ENCODE measurements around the gene CHAF1B. TPM values are rescaled to one million over a fixed set of nuclear protein-coding genes. Genes with fewer than 3 reads are reported as not detected.

Gene CHAF1B
- total and polyA plus RNA-seq, 2 of the 8 experiments (the other 6 are each of a cell fraction or from before 2014, with no cell fraction given): 11.8 to 23.1 TPM

- no peak overlapping the region for H3K18ac ChIP-seq (ENCODE audit: extremely low read depth, low read length)
- H2AK5ac ChIP-seq (ENCODE audit: low read depth, low read length): no peak overlapping the region
- no peak overlapping the region for H3K4me2 ChIP-seq (ENCODE audit: insufficient read depth in 1 of 2, low read depth in 2 of 2, low read length in 2 of 2)
- H2BK15ac ChIP-seq (ENCODE audit: low read length): no peak overlapping the region
- no peaks in the 10 kb centered on the region for H3K4me1 ChIP-seq (replicated peaks in 1 of 4; ENCODE audit: control insufficient read depth in 3 of 4, insufficient read depth in 4 of 4, low read length in 3 of 4)
- no peak overlapping the region for H2BK20ac ChIP-seq (ENCODE audit: low read length)
- H2AFZ ChIP-seq (ENCODE audit: low read length): no peak overlapping the region
- no peaks in the 10 kb centered on the region for H3K9me3 ChIP-seq (ENCODE audit: insufficient read depth in 2 of 2, low read depth in 1 of 2, low read length in 1 of 2)
- H2BK12ac ChIP-seq (ENCODE audit: low read depth, low read length): no peak overlapping the region
- H3K27ac ChIP-seq (ENCODE audit: low read depth, low read length): no peak overlapping the region
- no peaks in the 10 kb centered on the region for H3K23me2 ChIP-seq (ENCODE audit: low read depth, low read length)
- H3K27me3 ChIP-seq (replicated peaks in 1 of 4; ENCODE audit: control insufficient read depth in 3 of 4, extremely low read depth in 1 of 4, insufficient read depth in 3 of 4, low read length in 3 of 4): no peaks in the 10 kb centered on the region
- H3K56ac ChIP-seq (replicated peaks; ENCODE audit: insufficient read length, low read depth, low read length): no peak overlapping the region
- no peaks in the 10 kb centered on the region for H3K79me1 ChIP-seq (ENCODE audit: low read depth, low read length)
- WGBS, 2 experiments (ENCODE audit: extremely low coverage in 1 of 2, insufficient coverage in 1 of 2, insufficient read length in 1 of 2, insufficient replicate concordance in 2 of 2, low coverage in 1 of 2, low lambda C conversion rate in 2 of 2, missing lambda C conversion rate in 1 of 2): 91% methylated on average over 3 of the region's 6 CpGs; no CpG with 5 or more reads in 1 of the 2 experiments
- H3K79me2 ChIP-seq (ENCODE audit: control insufficient read depth in 1 of 2, insufficient read depth in 2 of 2, low read length in 2 of 2): no peaks in the 10 kb centered on the region
- ChIA-PET POLR2A (ENCODE audit: partially characterized antibody) (interaction anchor here (0.6 kb wide), 1 partner anchor 55 kb away, joined by 4 read pairs; no protein-coding TSS in a partner anchor), CTCF (ENCODE audit: partially characterized antibody) (no interaction called here)
- no peak for DNase-seq (ENCODE audit: low read depth in 1 of 2, low spot score in 2 of 2)
- H3K9ac ChIP-seq (replicated peaks in 1 of 4; ENCODE audit: extremely low read depth in 1 of 4, low read depth in 3 of 4, low read length in 3 of 4): no peak overlapping the region
- H4K20me1 ChIP-seq (replicated peaks in 1 of 2; ENCODE audit: control insufficient read depth in 1 of 2, insufficient read depth in 2 of 2, low read length in 2 of 2): no peaks in the 10 kb centered on the region
- H2BK120ac ChIP-seq (replicated peaks; ENCODE audit: low read depth, low read length): no peak overlapping the region
- FAIRE-seq: no peak
- H2BK5ac ChIP-seq (ENCODE audit: low read depth, low read length): no peak overlapping the region
- no peak overlapping the region for H3K23ac ChIP-seq (ENCODE audit: insufficient read length)
- H4K8ac ChIP-seq (ENCODE audit: extremely low read depth, insufficient read depth, low read length): no peak overlapping the region
- no peak overlapping the region for H3K4me3 ChIP-seq (ENCODE audit: extremely low read depth in 1 of 4, insufficient read depth in 2 of 4, low read depth in 3 of 4, low read length in 4 of 4)
- no peaks in the 10 kb centered on the region for H3K36me3 ChIP-seq (ENCODE audit: control insufficient read depth in 2 of 4, insufficient read depth in 4 of 4, low read length in 3 of 4)
- no peak overlapping the region for H4K5ac ChIP-seq (ENCODE audit: insufficient read length, low read depth, low read length)
- H3K4ac ChIP-seq (replicated peaks; ENCODE audit: insufficient read length, low read depth, low read length): no peak overlapping the region
- H4K91ac ChIP-seq (replicated peaks; ENCODE audit: insufficient read length, low read length): no peak overlapping the region
- no peak overlapping the region for H3K14ac ChIP-seq (ENCODE audit: insufficient read length)
- TF ChIP-seq POLR2AphosphoS5 (IDR thresholded peaks at IDR 0.05; ENCODE audit: low read depth, low read length) (no peak), HDAC6 (IDR thresholded peaks at IDR 0.05; ENCODE audit: low read depth, low read length) (no peak), SP4 (IDR thresholded peaks at IDR 0.05; ENCODE audit: low read length) (no peak), SIX5 (IDR thresholded peaks at IDR 0.05; ENCODE audit: low read depth, low read length) (no peak), BRCA1 (IDR thresholded peaks at IDR 0.05; ENCODE audit: low read depth, low read length) (no peak), MAFK (IDR thresholded peaks at IDR 0.05; ENCODE audit: low read depth, low read length) (no peak), BCL11A (IDR thresholded peaks at IDR 0.05; ENCODE audit: low read depth in 2 of 2, low read length in 2 of 2) (no peak), RFX5 (IDR thresholded peaks at IDR 0.05; ENCODE audit: borderline replicate concordance, low read depth, low read length) (no peak), ATF3 (IDR thresholded peaks at IDR 0.05; ENCODE audit: insufficient read depth, low read depth, low read length) (no peak), FOSL1 (IDR thresholded peaks at IDR 0.05; ENCODE audit: insufficient read depth, low read depth, low read length) (no peak), RNF2 (IDR thresholded peaks at IDR 0.05; ENCODE audit: borderline replicate concordance, low read depth, low read length, missing control alignments, poor library complexity, severe bottlenecking) (no peak), TAF1 (IDR thresholded peaks at IDR 0.05; ENCODE audit: low read depth, low read length) (no peak), KDM4A (IDR thresholded peaks at IDR 0.05; ENCODE audit: low read depth, low read length, severe bottlenecking) (no peak), POLR2A (IDR thresholded peaks at IDR 0.05; ENCODE audit: control extremely low read depth in 1 of 2, low read depth in 2 of 2, low read length in 2 of 2) (no peak), ZNF274 (IDR thresholded peaks at IDR 0.05; ENCODE audit: borderline replicate concordance, extremely low read depth, low read length) (no peak)
These were observed 52.5 kb downstream of the CHAF1B start for GRCh38 chr21:36437745-36438128.

All from H1 (cell line).